Body of pancreas (tissue), 4 donors: ENCODE measurements around the gene MFGE8. TPM values are rescaled to one million over a fixed set of nuclear protein-coding genes. Genes with fewer than 3 reads are reported as not detected.

ENCODE experiments used
- ATAC-seq: fragments of 150-250 bp; one replicate; pipeline ENCODE4 v1.9.1; 2016
- DNase-seq, 4 donors: peaks; one replicate each; pipeline ENCODE4 v3.0.0-alpha.2; 2019
- H3K27ac ChIP-seq, 4 donors: fragments of 200-600 bp; sonication (generic); 1 replicate in 3 of 4; 2 replicates in 1 of 4; pipeline versions ENCODE4 v1.5.1 to v1.6.1; 2016 to 2019; ENCODE audit warnings: mild to moderate bottlenecking in 1 of 4, mixed read lengths in 1 of 4, moderate library complexity in 1 of 4
- H3K27me3 ChIP-seq, 2 donors: fragments of 200-600 bp; sonication (generic); one replicate each; pipeline ENCODE4 v1.6.0; 2016; ENCODE audit warnings: mild to moderate bottlenecking in 1 of 2
- H3K36me3 ChIP-seq, 2 donors: fragments of 200-600 bp; sonication (generic); replicated peaks in 1 of 2; 2 replicates each; pipeline ENCODE4 v1.5.1; 2016; ENCODE audit warnings: low read depth in 2 of 2; ENCODE audit not compliant: insufficient read depth in 1 of 2
- H3K4me1 ChIP-seq: fragments of 200-600 bp; sonication (generic); one replicate; pipeline ENCODE4 v1.6.0; 2016
- H3K4me3 ChIP-seq, 2 donors: fragments of 200-600 bp; sonication (generic); 1 replicate in 1 of 2; 2 replicates in 1 of 2; pipeline ENCODE4 v1.5.1; 2016 to 2019
- H3K9me3 ChIP-seq, 3 donors: fragments of 200-600 bp; sonication (generic); 1 replicate in 2 of 3; 2 replicates in 1 of 3; pipeline ENCODE4 v1.5.1; 2016
- CTCF ChIP-seq, 7 experiments: fragments of 450-650 bp in 4 of 7; fragments of 200-600 bp in 3 of 7; sonication (generic) in 3 of 7; IDR thresholded peaks; one replicate each; pipeline ENCODE4 v1.5.1; 2016 to 2019; ENCODE audit warnings: antibody characterized with exemption in 7 of 7
- POLR2A ChIP-seq, 3 donors: fragments of 450-650 bp; IDR thresholded peaks; one replicate each; pipeline ENCODE4 v1.6.1; 2016; ENCODE audit warnings: antibody characterized with exemption in 3 of 3, mild to moderate bottlenecking in 2 of 3
- WGBS, 2 donors: methylation state at CpG; one replicate each; pipeline ENCODE4 v1.1.5; 2017; 5-methylcytosine and 5-hydroxymethylcytosine counted together
- intact Hi-C: fragments of 100-400 bp; cut with DNase I; formaldehyde crosslinking; loops from one replicate; pipeline ENCODE4 v1.15.1; 2023
- total RNA-seq, 2 donors: library from RNA; depleted of rRNA; stranded (reverse); fragments of >200 nt; gene quantifications; one replicate each; pipeline ENCODE4 v1.1.0, GENCODE V29; 2016

The MFGE8 gene
- total RNA-seq, 2 donors from 2014 or later = 51.4 to 77.5 TPM

- Histone ChIP-seq H3K4me3 (no peak overlapping the region), H3K9me3 (no peaks in the 10 kb centered on the region), H3K27me3 (no peaks in the 10 kb centered on the region), H3K4me1 (peaks cover 22% of the 10 kb centered on the region), H3K36me3 (no peaks in the 10 kb centered on the region), H3K27ac (no peak overlapping the region)
- intact Hi-C loops = loop anchor here (10.0 kb wide), 2 partner anchors 106 to 266 kb away; no protein-coding TSS in a partner anchor
- ATAC-seq (no peak), DNase-seq (no peak)
- TF ChIP-seq POLR2A (IDR thresholded peaks at IDR 0.05) (no peak), CTCF (IDR thresholded peaks at IDR 0.05) (no peak)
- 80 to 82% methylated on average over 8 to 16 of the region's 16 CpGs for WGBS, 2 donors
Observed at GRCh38 chr15:88908697-88909621, 4.2 kb downstream of the MFGE8 start.

GRCh38 chr15:88908123-88908522 lies 5.1 kb downstream of the MFGE8 start:
- peaks cover 15% of the 10 kb centered on the region for H3K4me1 ChIP-seq
- 78 to 88% methylated on average over 11 of the region's 12 CpGs for WGBS, 2 donors
- intact Hi-C loops = loop anchor here (10.0 kb wide), 2 partner anchors 107 to 267 kb away; no protein-coding TSS in a partner anchor
- DNase-seq = no peak
- no peak overlapping the region for H3K27ac ChIP-seq
- TF ChIP-seq CTCF (IDR thresholded peaks at IDR 0.05) (no peak), POLR2A (IDR thresholded peaks at IDR 0.05) (no peak)
- no peak for ATAC-seq
- no peak overlapping the region for H3K4me3 ChIP-seq
- H3K27me3 ChIP-seq = no peaks in the 10 kb centered on the region
- no peaks in the 10 kb centered on the region for H3K9me3 ChIP-seq
- H3K36me3 ChIP-seq = no peaks in the 10 kb centered on the region

- no peak for ATAC-seq
- Histone ChIP-seq H3K4me1 (peaks cover 7% of the 10 kb centered on the region), H3K4me3 (no peak overlapping the region), H3K9me3 (no peaks in the 10 kb centered on the region), H3K36me3 (no peaks in the 10 kb centered on the region), H3K27me3 (no peaks in the 10 kb centered on the region), H3K27ac (no peak overlapping the region)
- TF ChIP-seq POLR2A (IDR thresholded peaks at IDR 0.05) = no peak
- no peak for TF ChIP-seq CTCF (IDR thresholded peaks at IDR 0.05)
- intact Hi-C loops = loop anchor here (10.0 kb wide), 2 partner anchors 108 to 268 kb away; no protein-coding TSS in a partner anchor
- DNase-seq = no peak
- WGBS, 2 donors = 76 to 81% methylated on average over 9 to 14 of the region's 14 CpGs
Observed at GRCh38 chr15:88907111-88907510, 6.1 kb downstream of the MFGE8 start.

GRCh38 chr15:88906551-88906950 lies 6.6 kb downstream of the MFGE8 start:
- ATAC-seq = no peak
- 78 to 100% methylated on average over 4 to 7 of the region's 7 CpGs for WGBS, 2 donors

More at GRCh38 chr15:88906551-88906950, 6.6 kb downstream of the MFGE8 start:
- Histone ChIP-seq H3K9me3 (no peaks in the 10 kb centered on the region), H3K4me3 (no peak overlapping the region), H3K4me1 (peaks cover 7% of the 10 kb centered on the region), H3K36me3 (no peaks in the 10 kb centered on the region), H3K27me3 (no peaks in the 10 kb centered on the region), H3K27ac (no peak overlapping the region)
- TF ChIP-seq CTCF (IDR thresholded peaks at IDR 0.05) (no peak), POLR2A (IDR thresholded peaks at IDR 0.05) (no peak)
- DNase-seq = no peak
- intact Hi-C loops = loop anchor here (10.0 kb wide), 2 partner anchors 108 to 268 kb away; no protein-coding TSS in a partner anchor
